Tongue (tissue), 2 donors: ENCODE data around the gene CBLIF. TPM values are rescaled to one million over a fixed set of nuclear protein-coding genes. Genes with fewer than 3 reads are reported as not detected.
"Not testable (repeated sequence)": the region's sequence is repeated elsewhere in the genome, so short reads cannot be mapped to it uniquely, and the experiment has no call there.

ENCODE experiments used
- DNase-seq: peaks from one replicate; pipeline ENCODE4 v3.0.0-alpha.2; 2015
- total RNA-seq: library from RNA; depleted of rRNA; stranded (reverse); fragments of >200 nt; gene quantifications from one replicate; pipeline ENCODE4 v1.2.3, GENCODE V29; 2014

CBLIF gene
- not detected for total RNA-seq

- DNase-seq, result no peak
Measured at GRCh38 chr11:59845399-59845798, at the start of gene CBLIF. TSS of gene CBLIF (minus strand) at chr11:59845499. CDS start at chr11:59845453, 46 bp downstream.

- no peak for DNase-seq
Measured at GRCh38 chr11:59894616-59895015, 49.3 kb upstream of the CBLIF start.

GRCh38 chr11:59891781-59892181, 46.5 kb upstream of the CBLIF start:
- DNase-seq, result no peak

- DNase-seq, result not testable (repeated sequence)
Measured at GRCh38 chr11:59887156-59887555, 41.9 kb upstream of the CBLIF start.

GRCh38 chr11:59883597-59883996, 38.3 kb upstream of the CBLIF start:
- DNase-seq, result no peak

- no peak for DNase-seq
Measured at GRCh38 chr11:59879567-59879966, 34.3 kb upstream of the CBLIF start.

GRCh38 chr11:59878575-59878974, 33.3 kb upstream of the CBLIF start, which contains the start of gene OOSP3:
TSS of gene OOSP3 (plus strand) at chr11:59878782. CDS start at chr11:59878809, 27 bp downstream.
- no peak for DNase-seq

GRCh38 chr11:59877784-59878183, 32.5 kb upstream of the CBLIF start:
- no peak for DNase-seq

- no peak for DNase-seq
Measured at GRCh38 chr11:59877325-59877724, 32.0 kb upstream of the CBLIF start.

GRCh38 chr11:59875856-59876519, 30.7 kb upstream of the CBLIF start:
- DNase-seq, result no peak

- no peak for DNase-seq
Measured at GRCh38 chr11:59872076-59872475, 26.8 kb upstream of the CBLIF start.

- no peak for DNase-seq
Measured at GRCh38 chr11:59867946-59868345, 22.6 kb upstream of the CBLIF start.

GRCh38 chr11:59866836-59867235, 21.5 kb upstream of the CBLIF start:
- DNase-seq, result no peak

- DNase-seq, result no peak
Measured at GRCh38 chr11:59866397-59866796, 21.1 kb upstream of the CBLIF start, which contains the start of gene TCN1. TSS of gene TCN1 (minus strand) at chr11:59866487. CDS start at chr11:59866470, 17 bp downstream.

- DNase-seq, result no peak
Measured at GRCh38 chr11:59865031-59865430, 19.7 kb upstream of the CBLIF start.

GRCh38 chr11:59862252-59862651, 17.0 kb upstream of the CBLIF start:
- DNase-seq, result no peak

GRCh38 chr11:59859673-59860072, 14.4 kb upstream of the CBLIF start:
- no peak for DNase-seq

- no peak for DNase-seq
Measured at GRCh38 chr11:59857439-59858434, 12.4 kb upstream of the CBLIF start.

- no peak for DNase-seq
Measured at GRCh38 chr11:59854871-59855270, 9.6 kb upstream of the CBLIF start.

GRCh38 chr11:59851416-59851815, 6.1 kb upstream of the CBLIF start:
- DNase-seq, result not testable (repeated sequence)

- DNase-seq, result not testable (repeated sequence)
Measured at GRCh38 chr11:59849551-59849950, 4.3 kb upstream of the CBLIF start.

- DNase-seq, result no peak
Measured at GRCh38 chr11:59849129-59849528, 3.8 kb upstream of the CBLIF start.

- DNase-seq, result not testable (repeated sequence)
Measured at GRCh38 chr11:59848439-59848838, 3.1 kb upstream of the CBLIF start.
